Lower lobe of right lung (tissue), 2 donors: ENCODE measurements around the gene UBE2J2. TPM values are rescaled to one million over a fixed set of nuclear protein-coding genes. Genes with fewer than 3 reads are reported as not detected.

Source experiments
- ATAC-seq, 2 donors: fragments of 200-7000 bp; cut with Tn5 transposase; one replicate each; pipeline ENCODE4 v1.9.1; 2020 to 2022; ENCODE audit warnings: mild to moderate bottlenecking in 2 of 2, moderate library complexity in 2 of 2
- DNase-seq: peaks from one replicate; pipeline ENCODE4 v3.0.0-alpha.2; 2020
- H3K27ac ChIP-seq: fragments of 200-600 bp; one replicate; pipeline ENCODE4 v1.8.0; 2022
- H3K27me3 ChIP-seq: fragments of 200-600 bp; one replicate; pipeline ENCODE4 v1.8.0; 2022; ENCODE audit warnings: low read depth
- H3K36me3 ChIP-seq: fragments of 200-600 bp; one replicate; pipeline ENCODE4 v1.8.0; 2022; ENCODE audit warnings: mild to moderate bottlenecking
- H3K4me1 ChIP-seq: fragments of 200-600 bp; one replicate; pipeline ENCODE4 v1.8.0; 2022
- H3K4me3 ChIP-seq: fragments of 200-600 bp; one replicate; pipeline ENCODE4 v1.8.0; 2022; ENCODE audit warnings: mild to moderate bottlenecking
- H3K9me3 ChIP-seq: fragments of 200-600 bp; one replicate; pipeline ENCODE4 v1.8.0; 2022
- CTCF ChIP-seq: fragments of 200-600 bp; IDR thresholded peaks from one replicate; pipeline ENCODE4 v1.8.0; 2022; ENCODE audit warnings: antibody characterized with exemption, mild to moderate bottlenecking
- intact Hi-C: fragments of 100-400 bp; cut with DNase I; formaldehyde crosslinking; loops from one replicate; pipeline ENCODE4 v1.11.0; 2022
- total RNA-seq: library from RNA; stranded (reverse); fragmentation: NEBNext Ultra II Directional; extraction: Animal tissue kit (Norgen Biotek cat#: 25700); gene quantifications from one replicate; pipeline ENCODE4 v1.2.1, GENCODE V29; 2021
- donor health status: DM: no; HTN: yes; CAD: no; lungs with severe emphysema.

UBE2J2 gene
- total RNA-seq, 1 donor from 2014 or later, result 49.9 TPM

- intact Hi-C loops, result no loop called here
- Histone ChIP-seq H3K9me3 (no peaks in the 10 kb centered on the region), H3K4me3 (no peak overlapping the region), H3K36me3 (peaks cover 95% of the 10 kb centered on the region), H3K27ac (no peak overlapping the region), H3K27me3 (no peaks in the 10 kb centered on the region), H3K4me1 (no peaks in the 10 kb centered on the region)
- no peak for DNase-seq
- no peak for ATAC-seq
- no peak for TF ChIP-seq CTCF
Measured at GRCh38 chr1:1223891-1224290, 49.8 kb downstream of the UBE2J2 start.

DNA sequence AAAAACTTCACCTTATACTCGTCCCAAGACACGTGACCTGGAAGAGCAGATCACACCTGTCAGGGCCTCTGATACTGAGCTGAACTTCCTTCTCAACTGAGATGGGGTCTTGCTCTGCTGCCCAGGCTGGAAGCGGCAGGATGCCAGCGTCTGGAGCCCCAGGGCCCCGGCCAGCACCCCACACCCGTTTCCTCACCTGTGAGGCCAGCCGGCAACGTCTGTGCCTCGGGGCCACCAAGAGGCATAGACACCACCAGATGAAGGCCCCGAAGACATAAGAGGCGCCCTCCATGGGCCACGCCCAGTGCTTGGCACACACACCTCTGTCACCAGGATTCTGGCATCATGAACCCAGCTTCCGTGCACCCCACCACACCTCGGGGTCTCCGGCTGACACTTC is 50.3 kb downstream of the UBE2J2 start:
- Histone ChIP-seq H3K27ac (no peak overlapping the region), H3K9me3 (no peaks in the 10 kb centered on the region)
- intact Hi-C loops, result no loop called here

DNA sequence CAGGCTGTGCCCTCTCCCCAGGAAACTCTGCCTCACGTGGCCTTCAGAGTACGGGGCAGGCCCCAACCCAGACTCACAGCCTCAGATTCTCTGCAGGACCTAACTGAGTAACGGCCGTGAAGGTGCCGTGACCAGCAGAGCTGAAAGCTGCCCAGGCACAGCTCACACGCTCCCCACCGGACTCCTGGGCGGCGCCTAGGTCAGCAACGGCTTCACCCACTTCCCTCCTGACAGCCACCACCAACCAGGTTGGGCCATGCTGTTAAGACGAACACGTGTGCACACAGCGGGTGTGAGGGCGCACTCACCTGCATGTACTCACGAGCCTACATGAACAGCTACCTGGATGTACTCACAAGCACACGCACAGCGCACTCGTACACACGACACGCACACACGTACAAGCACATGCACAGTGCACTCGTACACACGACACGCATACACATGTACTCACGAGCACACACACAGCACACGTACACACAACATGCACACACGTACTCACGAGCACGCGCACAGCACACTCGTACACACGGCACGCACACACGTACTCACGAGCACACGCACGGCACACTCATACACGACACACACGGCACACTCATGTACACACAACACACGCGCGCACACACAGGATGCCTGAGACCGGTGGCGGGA is 51.0 kb downstream of the UBE2J2 start:
- no peak for TF ChIP-seq CTCF
- Histone ChIP-seq H3K36me3 (peaks cover 95% of the 10 kb centered on the region), H3K4me1 (no peaks in the 10 kb centered on the region), H3K27me3 (no peaks in the 10 kb centered on the region), H3K9me3 (no peaks in the 10 kb centered on the region), H3K4me3 (no peak overlapping the region), H3K27ac (no peak overlapping the region)
- ATAC-seq, result no peak
- no peak for DNase-seq
- intact Hi-C loops, result no loop called here

More for the DNA sequence above, 50.3 kb downstream of the UBE2J2 start:
- DNase-seq (no peak), ATAC-seq (no peak)
- H3K4me3 ChIP-seq, result no peak overlapping the region
- no peaks in the 10 kb centered on the region for H3K4me1 ChIP-seq
- H3K36me3 ChIP-seq, result peaks cover 95% of the 10 kb centered on the region
- H3K27me3 ChIP-seq, result no peaks in the 10 kb centered on the region
- TF ChIP-seq CTCF, result no peak

DNA sequence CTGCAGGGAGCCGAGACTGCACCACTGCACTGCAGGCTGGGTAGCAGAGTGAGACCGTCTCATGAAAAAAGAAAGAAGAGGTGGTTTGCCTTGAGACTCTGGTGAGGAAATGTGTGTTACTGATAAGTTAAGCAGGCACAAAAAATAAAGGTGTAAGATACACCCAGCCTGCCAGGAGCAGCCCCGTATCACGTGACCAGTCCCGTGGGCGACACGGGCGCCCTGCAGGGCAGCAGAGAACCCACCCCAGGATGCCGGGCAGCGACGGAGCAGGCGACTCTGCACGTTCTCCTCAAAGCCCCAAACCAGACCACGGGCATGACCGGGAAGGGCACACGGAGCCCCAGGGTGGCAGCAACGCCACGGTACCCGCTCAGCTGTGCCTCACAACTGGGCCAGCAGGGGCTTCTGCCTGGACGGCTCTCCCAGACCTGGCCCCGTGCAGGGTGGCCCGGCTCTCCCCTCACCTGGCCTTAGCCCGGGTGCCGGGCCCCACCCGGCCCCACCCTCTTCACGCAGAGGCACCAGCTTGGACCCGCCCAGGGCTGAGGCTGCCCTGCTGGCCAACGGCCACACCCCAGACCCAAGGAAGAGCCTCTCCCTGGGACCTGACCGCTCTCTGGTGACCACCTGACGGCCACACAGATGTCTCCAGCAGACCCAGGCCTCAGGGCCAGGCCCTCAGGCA is 51.6 kb downstream of the UBE2J2 start:
- no peaks in the 10 kb centered on the region for H3K27me3 ChIP-seq
- H3K27ac ChIP-seq, result no peak overlapping the region
- no peaks in the 10 kb centered on the region for H3K4me1 ChIP-seq
- no peak for TF ChIP-seq CTCF
- peaks cover 95% of the 10 kb centered on the region for H3K36me3 ChIP-seq
- DNase-seq, result no peak
- no peak overlapping the region for H3K4me3 ChIP-seq
- no peak for ATAC-seq
- H3K9me3 ChIP-seq, result no peaks in the 10 kb centered on the region
- intact Hi-C loops, result no loop called here

GRCh38 chr1:1220197-1220596 is 53.5 kb downstream of the UBE2J2 start:
- no peak for TF ChIP-seq CTCF
- DNase-seq, result no peak
- intact Hi-C loops, result no loop called here

More at GRCh38 chr1:1220197-1220596, 53.5 kb downstream of the UBE2J2 start:
- Histone ChIP-seq H3K36me3 (peaks cover 92% of the 10 kb centered on the region), H3K27me3 (no peaks in the 10 kb centered on the region), H3K4me3 (no peak overlapping the region), H3K9me3 (no peaks in the 10 kb centered on the region), H3K4me1 (no peaks in the 10 kb centered on the region), H3K27ac (no peak overlapping the region)
- no peak for ATAC-seq
